Karpas-422 (cell line): ENCODE results near the gene TBC1D10A. TPM values are rescaled to one million over a fixed set of nuclear protein-coding genes. Genes with fewer than 3 reads are reported as not detected.

Source experiments
- DNase-seq: peaks from one replicate; pipeline ENCODE4 v3.0.0-alpha.2; 2015
- H2AFZ ChIP-seq: fragments of 200-600 bp; sonication (generic); 2 replicates; pipeline ENCODE4 v1.6.1; 2014; ENCODE audit warnings: antibody characterized with exemption, low read length, mixed read lengths
- H3K27ac ChIP-seq: fragments of 200-600 bp; sonication (generic); 2 replicates; pipeline ENCODE4 v1.5.1; 2014; ENCODE audit warnings: mild to moderate bottlenecking, low read length, moderate library complexity
- H3K27me3 ChIP-seq: fragments of 200-600 bp; sonication (generic); 2 replicates; pipeline ENCODE4 v1.6.1; 2014; ENCODE audit warnings: low read length, mixed read lengths
- H3K36me3 ChIP-seq: fragments of 200-600 bp; sonication (generic); 2 replicates; pipeline ENCODE4 v1.6.1; 2014; ENCODE audit warnings: low read length, mixed read lengths; ENCODE audit not compliant: insufficient read depth
- H3K4me1 ChIP-seq: fragments of 200-600 bp; sonication (generic); 2 replicates; pipeline ENCODE4 v1.6.1; 2014; ENCODE audit warnings: mild to moderate bottlenecking, low read length, mixed read lengths
- H3K4me2 ChIP-seq: fragments of 200-600 bp; sonication (generic); 2 replicates; pipeline ENCODE4 v1.6.1; 2014; ENCODE audit warnings: low read length, low read depth, mild to moderate bottlenecking; ENCODE audit not compliant: poor library complexity, severe bottlenecking
- H3K4me3 ChIP-seq: fragments of 200-600 bp; sonication (generic); 2 replicates; pipeline ENCODE4 v1.5.1; 2014; ENCODE audit warnings: mild to moderate bottlenecking, antibody characterized with exemption, low read length, mixed read lengths
- H3K79me2 ChIP-seq: fragments of 200-600 bp; sonication (generic); 2 replicates; pipeline ENCODE4 v1.6.1; 2014; ENCODE audit warnings: mild to moderate bottlenecking, low read length, mixed read lengths
- H3K9ac ChIP-seq: fragments of 200-600 bp; sonication (generic); 2 replicates; pipeline ENCODE4 v1.6.0; 2014; ENCODE audit warnings: low read length
- H3K9me2 ChIP-seq: fragments of 200-600 bp; sonication (generic), shearing (Covaris generic); replicated peaks from 2 replicates; pipeline ENCODE4 v1.6.0; 2014; ENCODE audit warnings: mild to moderate bottlenecking, low read length, moderate library complexity; ENCODE audit not compliant: insufficient read depth
- H3K9me3 ChIP-seq: fragments of 300-700, 200-600 bp; sonication (generic); 2 replicates; pipeline ENCODE4 v1.6.1; 2014; ENCODE audit warnings: low read length, mixed read lengths
- H4K20me1 ChIP-seq: fragments of 200-600 bp; sonication (generic); 2 replicates; pipeline ENCODE4 v1.6.1; 2014; ENCODE audit warnings: mild to moderate bottlenecking, antibody characterized with exemption, low read length, low read depth; ENCODE audit not compliant: insufficient read depth
- total RNA-seq: library from RNA; depleted of rRNA; stranded (reverse); fragments of >200 nt; shearing (Covaris generic); gene quantifications from 2 replicates; pipeline ENCODE4 v1.2.3, GENCODE V29; 2014; ENCODE audit warnings: low replicate concordance

Gene TBC1D10A
- total RNA-seq, 1 experiment from 2014 or later = 7.6 TPM

DNA sequence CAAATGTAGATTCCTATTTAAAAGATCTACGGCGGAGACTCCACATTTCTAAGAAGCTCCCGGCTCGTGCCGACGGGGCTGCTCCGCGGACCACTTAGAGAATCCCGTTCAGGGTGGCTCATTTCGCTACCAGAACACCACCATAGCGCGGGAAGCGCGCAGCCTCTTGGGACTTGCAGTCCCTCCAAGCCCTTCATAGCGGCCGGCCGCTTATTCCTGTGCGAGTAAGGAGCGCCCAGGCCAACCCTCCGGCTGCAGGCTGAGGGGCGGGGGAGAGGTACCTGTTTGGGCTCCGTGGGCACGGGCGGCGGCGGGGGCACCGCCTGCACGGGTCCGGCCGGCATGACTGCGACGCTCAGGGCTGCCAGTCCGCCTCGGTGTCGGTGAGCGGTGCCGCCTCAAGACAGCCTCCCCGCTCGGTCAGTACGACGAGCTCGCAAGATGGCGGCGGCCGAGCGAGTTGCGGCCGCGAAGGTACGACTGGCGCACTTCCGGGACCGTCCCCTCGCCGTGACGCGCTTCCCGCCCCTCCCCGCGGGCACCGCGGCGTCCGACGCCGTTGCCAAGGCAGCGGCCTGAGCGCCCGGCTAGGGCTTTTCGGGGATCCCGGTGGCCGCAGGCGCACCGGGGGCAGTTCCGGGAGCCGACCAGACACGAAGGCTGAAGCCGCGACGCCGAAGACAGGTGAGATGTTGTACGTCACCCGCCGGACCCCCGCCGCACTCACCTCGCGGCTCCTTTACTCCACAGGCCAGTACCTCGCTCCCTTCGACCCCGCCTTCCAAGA, 29.9 kb upstream of the TBC1D10A start, which contains the start of the genes CCDC157 and SF3A1:
Gene CCDC157 (plus strand): TSS at position 559 of the 787 bp plus-strand sequence. CDS start 8,994 bp downstream, outside the sequence.
Gene SF3A1 (minus strand): TSS at position 446 of the 787 bp plus-strand sequence. CDS start 102 bp downstream, at position 344.
- Histone ChIP-seq H3K9me2 (no peaks in the 10 kb centered on the region), H4K20me1 (peaks cover 25% of the 10 kb centered on the region), H3K9me3 (no peaks in the 10 kb centered on the region), H3K4me1 (peaks cover 23% of the 10 kb centered on the region), H3K4me2 (peak within 1 kb of the TSS; percentile 82), H3K4me3 (peak within 1 kb of the TSS; percentile 91), H3K9ac (peak within 1 kb of the TSS; percentile 90), H3K27me3 (no peaks in the 10 kb centered on the region), H2AFZ (peak within 1 kb of the TSS; percentile 91), H3K27ac (peak within 1 kb of the TSS; percentile 19; the same call in 1 of the 2 replicates), H3K36me3 (peaks cover 17% of the 10 kb centered on the region; the same call in 1 of the 2 replicates), H3K79me2 (peaks cover 48% of the 10 kb centered on the region)
- peak; percentile 95 for DNase-seq

DNA sequence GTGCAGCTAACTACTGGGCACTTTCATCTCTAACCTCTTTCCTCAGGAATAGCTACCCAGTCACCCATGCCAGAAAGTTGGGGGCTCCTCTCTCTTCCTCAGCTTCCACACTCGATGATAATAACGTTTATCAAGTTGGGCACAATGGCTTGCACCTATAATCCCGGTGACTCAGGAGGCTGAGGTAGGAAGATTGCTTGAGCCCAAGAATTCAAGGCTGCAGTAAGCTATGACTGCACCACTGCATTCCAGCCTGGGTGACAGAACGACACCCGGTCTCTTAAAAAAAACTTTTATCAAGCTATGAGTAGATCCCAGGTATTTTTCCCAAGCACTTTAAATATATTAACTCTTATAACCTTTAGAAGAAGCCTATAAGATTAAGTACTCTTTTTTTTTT, 27.9 kb upstream of the TBC1D10A start:
- Histone ChIP-seq H2AFZ (no peak overlapping the region), H3K27ac (no peak overlapping the region), H3K4me1 (peaks cover 23% of the 10 kb centered on the region), H3K9ac (peak overlapping the region; percentile 90), H3K4me2 (peak overlapping the region; percentile 82), H3K9me2 (no peaks in the 10 kb centered on the region), H3K4me3 (peak overlapping the region; percentile 91; the same call in 1 of the 2 replicates), H4K20me1 (peaks cover 28% of the 10 kb centered on the region), H3K9me3 (no peaks in the 10 kb centered on the region), H3K36me3 (peaks cover 30% of the 10 kb centered on the region), H3K27me3 (no peaks in the 10 kb centered on the region), H3K79me2 (peaks cover 66% of the 10 kb centered on the region)
- no peak for DNase-seq

DNA sequence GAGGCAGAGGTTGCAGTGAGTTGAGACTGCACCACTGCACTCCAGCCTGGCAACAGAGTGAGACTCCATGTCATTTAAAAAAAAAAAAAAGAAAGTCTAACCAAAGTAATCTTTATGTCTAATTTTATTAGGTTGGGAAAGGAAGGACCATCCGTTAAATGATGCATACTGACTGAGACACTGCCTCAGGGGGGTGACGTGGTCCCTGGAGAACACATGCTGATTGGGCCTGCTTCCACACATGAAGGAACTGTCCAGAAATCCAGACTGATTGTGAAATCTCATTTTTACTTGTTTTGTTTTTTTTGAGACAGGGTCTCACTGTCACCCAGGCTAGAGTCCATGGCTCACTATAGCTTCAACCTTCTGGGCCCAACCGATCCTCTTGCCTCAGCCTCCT, 24.5 kb upstream of the TBC1D10A start:
- H4K20me1 ChIP-seq = peaks cover 34% of the 10 kb centered on the region
- no peak overlapping the region for H2AFZ ChIP-seq
- H3K4me1 ChIP-seq = peaks cover 18% of the 10 kb centered on the region
- no peaks in the 10 kb centered on the region for H3K9me3 ChIP-seq
- H3K27me3 ChIP-seq = no peaks in the 10 kb centered on the region
- no peak for DNase-seq
- H3K79me2 ChIP-seq = peaks cover 84% of the 10 kb centered on the region
- no peak overlapping the region for H3K27ac ChIP-seq
- H3K36me3 ChIP-seq = peaks cover 50% of the 10 kb centered on the region
- H3K9me2 ChIP-seq = no peaks in the 10 kb centered on the region
- no peak overlapping the region for H3K4me2 ChIP-seq
- no peak overlapping the region for H3K4me3 ChIP-seq
- no peak overlapping the region for H3K9ac ChIP-seq

DNA sequence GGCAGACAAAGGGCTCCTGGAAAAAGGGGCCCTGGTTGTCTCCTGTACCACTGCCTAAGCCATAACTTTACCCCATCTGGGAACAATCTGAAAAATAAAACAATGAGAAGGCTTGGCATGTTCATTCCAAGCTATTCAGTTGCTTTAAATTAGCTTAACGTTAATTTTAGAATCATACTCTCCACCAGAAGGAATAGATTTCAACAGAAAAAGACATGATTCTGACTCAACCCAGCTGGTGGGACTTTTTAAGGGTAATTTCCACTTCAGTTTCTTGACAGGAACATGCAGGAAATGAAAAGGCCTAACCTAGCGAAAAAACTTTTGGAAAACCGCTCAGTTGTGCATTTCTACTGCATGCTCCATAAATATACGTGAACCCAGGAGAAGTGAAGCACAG, 22.1 kb upstream of the TBC1D10A start:
- peaks cover 60% of the 10 kb centered on the region for H3K79me2 ChIP-seq
- H3K4me3 ChIP-seq = no peak overlapping the region
- peaks cover 11% of the 10 kb centered on the region; the same call in 1 of the 2 replicates for H4K20me1 ChIP-seq

DNA sequence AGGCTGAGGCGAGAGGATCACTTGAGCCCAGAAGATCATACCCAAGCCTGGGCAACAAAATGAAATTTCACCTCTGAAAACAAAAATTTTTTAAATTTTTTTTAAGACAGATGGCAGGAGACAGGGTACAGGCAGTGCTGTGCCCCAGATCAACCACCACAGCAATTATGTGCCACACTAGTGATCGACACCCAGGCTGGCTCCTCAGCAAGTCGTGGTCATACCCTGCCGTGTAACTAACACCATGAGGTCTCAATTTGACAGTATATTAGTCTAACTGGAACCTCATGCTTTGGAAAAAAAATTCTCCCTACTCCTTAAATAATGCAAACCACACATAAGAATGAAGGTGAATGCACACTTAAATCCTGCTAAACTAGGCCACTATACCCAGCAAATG, 21.7 kb upstream of the TBC1D10A start:
- no peak overlapping the region for H3K9ac ChIP-seq
- no peak overlapping the region for H2AFZ ChIP-seq
- no peaks in the 10 kb centered on the region for H3K4me1 ChIP-seq
- H3K27ac ChIP-seq = no peak overlapping the region
- no peak for DNase-seq
- no peaks in the 10 kb centered on the region for H3K9me2 ChIP-seq
- peaks cover 73% of the 10 kb centered on the region for H3K36me3 ChIP-seq
- no peak overlapping the region for H3K4me2 ChIP-seq
- H3K4me3 ChIP-seq = no peak overlapping the region
- no peaks in the 10 kb centered on the region for H3K27me3 ChIP-seq
- H4K20me1 ChIP-seq = peaks cover 9% of the 10 kb centered on the region; the same call in 1 of the 2 replicates
- H3K79me2 ChIP-seq = peaks cover 56% of the 10 kb centered on the region
- H3K9me3 ChIP-seq = no peaks in the 10 kb centered on the region

More for the DNA sequence above, 22.1 kb upstream of the TBC1D10A start:
- H3K36me3 ChIP-seq = peaks cover 69% of the 10 kb centered on the region
- no peak overlapping the region for H3K4me2 ChIP-seq
- H3K4me1 ChIP-seq = no peaks in the 10 kb centered on the region
- H3K9me2 ChIP-seq = no peaks in the 10 kb centered on the region
- H3K9me3 ChIP-seq = no peaks in the 10 kb centered on the region
- no peak overlapping the region for H3K9ac ChIP-seq
- no peak overlapping the region for H3K27ac ChIP-seq
- no peaks in the 10 kb centered on the region for H3K27me3 ChIP-seq
- H2AFZ ChIP-seq = no peak overlapping the region
- DNase-seq = no peak

DNA sequence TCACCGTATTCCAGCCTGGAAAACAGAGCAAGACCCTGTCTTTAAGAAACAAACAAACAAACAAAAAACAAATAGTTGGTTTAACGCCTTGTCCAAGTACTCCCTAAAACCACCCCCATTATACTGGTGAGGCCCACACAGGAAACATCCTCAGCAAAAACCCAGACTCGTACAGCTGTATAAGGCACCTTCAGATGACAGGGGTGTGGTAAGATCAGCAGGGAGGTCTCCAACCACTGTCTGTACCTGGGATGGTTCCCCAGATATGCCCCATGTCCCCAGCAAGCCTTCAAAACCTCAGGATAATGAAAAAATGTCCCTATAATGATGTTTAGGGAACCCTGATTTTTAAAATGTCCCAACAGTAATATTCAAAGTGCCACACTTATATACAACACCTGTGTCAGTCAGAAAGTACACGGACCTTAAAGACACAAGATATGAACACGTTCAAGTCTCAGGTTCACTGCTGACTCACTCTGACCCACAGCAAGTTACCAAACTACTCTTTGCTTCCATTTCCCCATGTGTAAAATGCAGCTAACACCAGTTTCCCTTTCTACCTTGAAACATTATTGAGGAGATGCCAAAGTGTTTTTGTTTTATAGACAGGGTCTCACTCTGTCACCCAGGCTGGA, 20.6 kb upstream of the TBC1D10A start:
- Histone ChIP-seq H3K79me2 (peaks cover 48% of the 10 kb centered on the region), H3K9me2 (no peaks in the 10 kb centered on the region), H3K36me3 (peaks cover 76% of the 10 kb centered on the region), H3K4me1 (no peaks in the 10 kb centered on the region), H2AFZ (no peak overlapping the region), H3K4me2 (no peak overlapping the region), H3K9ac (no peak overlapping the region), H3K4me3 (no peak overlapping the region), H3K27me3 (no peaks in the 10 kb centered on the region), H3K9me3 (no peaks in the 10 kb centered on the region), H4K20me1 (peaks cover 9% of the 10 kb centered on the region; the same call in 1 of the 2 replicates), H3K27ac (no peak overlapping the region)
- DNase-seq = no peak

DNA sequence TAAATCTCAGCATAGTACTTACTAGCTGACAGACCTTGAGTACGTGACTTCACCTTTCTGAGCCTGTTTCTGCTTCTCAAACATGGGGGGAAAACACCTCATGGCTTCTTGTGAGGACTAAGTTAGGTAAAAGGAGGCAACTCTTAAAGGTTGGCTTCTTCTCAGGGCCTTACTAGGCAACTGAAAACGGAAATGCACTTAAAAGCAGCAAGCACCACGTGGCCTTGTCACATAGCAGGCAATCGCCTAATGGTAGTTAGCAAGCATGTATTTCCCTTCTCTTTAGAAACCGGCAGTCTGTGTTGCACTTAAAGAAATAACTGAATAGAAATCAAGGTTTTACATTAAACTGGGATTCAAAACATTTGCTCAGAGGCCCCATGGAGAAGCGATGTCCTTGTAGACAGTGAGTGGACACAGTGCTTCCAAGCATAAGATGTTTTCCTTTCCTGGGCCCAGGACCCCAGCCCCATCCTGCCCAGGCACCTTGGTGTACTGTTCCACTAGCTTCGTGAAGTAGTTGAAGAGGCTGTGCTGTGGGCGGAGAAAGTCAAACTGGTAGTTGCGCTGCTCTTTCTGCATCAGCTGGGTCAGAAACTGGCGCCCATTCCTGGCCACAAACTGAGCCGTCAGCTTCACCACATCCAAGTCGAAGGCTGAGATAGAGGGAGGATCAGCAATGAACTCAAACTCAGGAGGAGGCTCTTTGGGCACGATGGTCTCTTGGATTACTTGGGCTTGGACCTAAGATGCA, 17.9 kb upstream of the TBC1D10A start:
- no peaks in the 10 kb centered on the region for H3K9me2 ChIP-seq
- no peaks in the 10 kb centered on the region for H3K4me1 ChIP-seq
- peaks cover 22% of the 10 kb centered on the region for H3K79me2 ChIP-seq
- DNase-seq = no peak
- H3K9ac ChIP-seq = no peak overlapping the region
- no peaks in the 10 kb centered on the region for H3K9me3 ChIP-seq
- H3K27ac ChIP-seq = no peak overlapping the region
- peaks cover 66% of the 10 kb centered on the region for H3K36me3 ChIP-seq
- H4K20me1 ChIP-seq = 0 out of 2 replicates have a peak, but pooled peaks cover 6% of the 10 kb centered on the region
- H2AFZ ChIP-seq = no peak overlapping the region
- no peak overlapping the region for H3K4me2 ChIP-seq
- no peak overlapping the region for H3K4me3 ChIP-seq
- H3K27me3 ChIP-seq = no peaks in the 10 kb centered on the region
